HepG2 (cell line): ENCODE results near the gene HLCS. TPM values are rescaled to one million over a fixed set of nuclear protein-coding genes. Genes with fewer than 3 reads are reported as not detected.

Experiments
- BORCS8-MEF2B ChIP-seq: sonication (generic); formaldehyde crosslinking; IDR thresholded peaks from 2 replicates; pipeline ENCODE4 v1.8.0; 2022; ENCODE audit warnings: mild to moderate bottlenecking, missing genetic modification reagents
- DMAP1 ChIP-seq: IDR thresholded peaks from 2 replicates; pipeline ENCODE4 v1.6.1; 2016
- FUBP1 ChIP-seq: sonication (generic); formaldehyde crosslinking; IDR thresholded peaks from 2 replicates; pipeline ENCODE4 v1.5.1; 2020; ENCODE audit warnings: missing genetic modification reagents, mild to moderate bottlenecking, borderline replicate concordance
- GPN1 ChIP-seq: sonication (generic); formaldehyde crosslinking; IDR thresholded peaks from 2 replicates; pipeline ENCODE4 v1.5.1; 2020; ENCODE audit warnings: missing genetic modification reagents, borderline replicate concordance
- MTA1 ChIP-seq: sonication (generic); formaldehyde crosslinking; IDR thresholded peaks from 2 replicates; pipeline ENCODE4 v1.4.0; 2020; ENCODE audit warnings: missing genetic modification reagents, mild to moderate bottlenecking, borderline replicate concordance
- PHF21A ChIP-seq: sonication (generic); formaldehyde crosslinking; IDR thresholded peaks from 2 replicates; pipeline ENCODE4 v1.5.0; 2020; ENCODE audit warnings: mild to moderate bottlenecking, missing genetic modification reagents
- RBM39 ChIP-seq: fragments of 200-400 bp; formaldehyde crosslinking; IDR thresholded peaks from one replicate; pipeline ENCODE4 v1.6.1; 2018; ENCODE audit warnings: antibody characterized with exemption, mild to moderate bottlenecking, low read depth, low read length; ENCODE audit not compliant: poor library complexity, severe bottlenecking
- ZNF224 ChIP-seq: sonication (generic); formaldehyde crosslinking; IDR thresholded peaks from 2 replicates; pipeline ENCODE4 v1.5.0; 2020; ENCODE audit warnings: mild to moderate bottlenecking, missing genetic modification reagents
- ZNF331 ChIP-seq: sonication (generic); formaldehyde crosslinking; IDR thresholded peaks from 2 replicates; pipeline ENCODE4 v1.4.0; 2020; ENCODE audit warnings: missing genetic modification reagents
- ZNF614 ChIP-seq: IDR thresholded peaks from 2 replicates; pipeline ENCODE4 v1.6.1; 2018; ENCODE audit warnings: missing biosample characterization, missing genetic modification reagents, inconsistent platforms, borderline replicate concordance
- ZNF792 ChIP-seq: IDR thresholded peaks from 2 replicates; pipeline ENCODE4 v1.6.1; 2016
- polyA plus RNA-seq, 8 experiments: library from polyadenylated mRNA; depleted of rRNA in 3 of 8; stranded (reverse) in 7 of 8; unstranded in 1 of 8; fragments of >200 nt; fragmentation: Illumina TruSeq in 4 of 8; extraction: Trizol in 4 of 8; gene quantifications; 2 replicates each; pipeline versions ENCODE4 v1.2.1 to v1.2.3, GENCODE V29; 2011 to 2016; ENCODE audit warnings: low read depth in 4 of 8, missing spikeins in 1 of 8, mixed read lengths in 1 of 8; ENCODE audit not compliant: insufficient read depth in 1 of 8
- total RNA-seq, 5 experiments: library from RNA; depleted of rRNA; stranded (reverse); fragments of >200 nt; fragmentation: Illumina TruSeq; extraction: Trizol; gene quantifications; 2 replicates each; pipeline ENCODE4 v1.2.3, GENCODE V29; 2016; ENCODE audit warnings: low read depth in 1 of 5
- TF ChIP-seq, protein P1 (sequence below): sonication (generic); formaldehyde crosslinking; IDR thresholded peaks from 2 replicates; pipeline ENCODE4 v1.5.1; 2020; ENCODE audit warnings: mild to moderate bottlenecking, missing genetic modification reagents, borderline replicate concordance
- TF ChIP-seq, protein P2 (sequence below): IDR thresholded peaks from 2 replicates; pipeline ENCODE4 v1.6.1; 2016; ENCODE audit warnings: low read depth, missing genetic modification reagents, missing compliant biosample characterization
- TF ChIP-seq, protein P3 (sequence below): sonication (generic); formaldehyde crosslinking; IDR thresholded peaks from 2 replicates; pipeline ENCODE4 v1.8.0; 2023; ENCODE audit warnings: mild to moderate bottlenecking, missing genetic modification reagents

Gene HLCS
- total and polyA plus RNA-seq, 2 of the 13 experiments (the other 11 are each of a cell fraction or from before 2014, with no cell fraction given): 7.9 to 12.3 TPM

DNA sequence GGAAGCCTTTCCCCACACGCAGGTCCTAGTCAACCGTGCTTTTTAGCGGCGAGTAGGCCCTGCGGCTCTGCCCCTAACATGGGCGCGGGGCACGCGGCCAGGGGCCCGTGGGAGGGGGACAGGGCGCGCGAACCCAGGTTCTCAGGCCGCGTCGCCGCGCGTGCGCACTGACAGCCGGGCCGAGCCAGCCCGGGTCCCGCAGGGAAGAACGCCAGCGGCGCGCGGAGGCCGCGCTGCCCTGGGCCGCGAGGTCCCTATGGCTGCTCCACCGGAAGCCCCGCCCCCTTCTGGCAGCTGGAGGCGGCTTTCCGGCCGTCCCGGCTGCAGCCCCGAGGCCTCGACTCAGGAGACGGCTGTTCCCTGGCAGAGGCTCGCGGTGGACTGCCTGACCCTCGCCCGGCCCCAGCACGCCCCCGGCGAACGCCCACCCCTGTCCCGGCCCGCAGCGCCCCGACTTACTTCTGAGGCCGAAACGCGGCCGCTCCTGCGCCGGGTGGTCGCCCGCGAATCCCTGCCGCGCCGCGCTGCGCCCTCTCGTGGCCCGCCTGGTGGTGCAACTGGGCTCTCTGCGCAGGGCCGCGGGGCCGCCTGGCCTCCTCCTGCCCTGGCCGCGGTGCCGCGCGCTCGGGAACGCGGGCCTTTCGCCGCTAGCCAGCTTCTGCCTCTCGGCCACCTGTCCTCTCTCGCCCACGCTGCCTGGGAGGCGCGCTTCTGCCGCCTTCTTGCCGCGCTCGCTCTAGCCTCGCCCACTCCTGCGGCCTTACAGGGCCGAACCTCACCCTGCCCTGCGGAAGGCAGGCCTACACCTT, 23.4 kb upstream of the HLCS start (continued):
- TF ChIP-seq ZNF224 (CRISPR knock-in tag): no peak
- peak; percentile 82 for TF ChIP-seq BORCS8-MEF2B (CRISPR knock-in tag)
- TF ChIP-seq, protein P1, sequence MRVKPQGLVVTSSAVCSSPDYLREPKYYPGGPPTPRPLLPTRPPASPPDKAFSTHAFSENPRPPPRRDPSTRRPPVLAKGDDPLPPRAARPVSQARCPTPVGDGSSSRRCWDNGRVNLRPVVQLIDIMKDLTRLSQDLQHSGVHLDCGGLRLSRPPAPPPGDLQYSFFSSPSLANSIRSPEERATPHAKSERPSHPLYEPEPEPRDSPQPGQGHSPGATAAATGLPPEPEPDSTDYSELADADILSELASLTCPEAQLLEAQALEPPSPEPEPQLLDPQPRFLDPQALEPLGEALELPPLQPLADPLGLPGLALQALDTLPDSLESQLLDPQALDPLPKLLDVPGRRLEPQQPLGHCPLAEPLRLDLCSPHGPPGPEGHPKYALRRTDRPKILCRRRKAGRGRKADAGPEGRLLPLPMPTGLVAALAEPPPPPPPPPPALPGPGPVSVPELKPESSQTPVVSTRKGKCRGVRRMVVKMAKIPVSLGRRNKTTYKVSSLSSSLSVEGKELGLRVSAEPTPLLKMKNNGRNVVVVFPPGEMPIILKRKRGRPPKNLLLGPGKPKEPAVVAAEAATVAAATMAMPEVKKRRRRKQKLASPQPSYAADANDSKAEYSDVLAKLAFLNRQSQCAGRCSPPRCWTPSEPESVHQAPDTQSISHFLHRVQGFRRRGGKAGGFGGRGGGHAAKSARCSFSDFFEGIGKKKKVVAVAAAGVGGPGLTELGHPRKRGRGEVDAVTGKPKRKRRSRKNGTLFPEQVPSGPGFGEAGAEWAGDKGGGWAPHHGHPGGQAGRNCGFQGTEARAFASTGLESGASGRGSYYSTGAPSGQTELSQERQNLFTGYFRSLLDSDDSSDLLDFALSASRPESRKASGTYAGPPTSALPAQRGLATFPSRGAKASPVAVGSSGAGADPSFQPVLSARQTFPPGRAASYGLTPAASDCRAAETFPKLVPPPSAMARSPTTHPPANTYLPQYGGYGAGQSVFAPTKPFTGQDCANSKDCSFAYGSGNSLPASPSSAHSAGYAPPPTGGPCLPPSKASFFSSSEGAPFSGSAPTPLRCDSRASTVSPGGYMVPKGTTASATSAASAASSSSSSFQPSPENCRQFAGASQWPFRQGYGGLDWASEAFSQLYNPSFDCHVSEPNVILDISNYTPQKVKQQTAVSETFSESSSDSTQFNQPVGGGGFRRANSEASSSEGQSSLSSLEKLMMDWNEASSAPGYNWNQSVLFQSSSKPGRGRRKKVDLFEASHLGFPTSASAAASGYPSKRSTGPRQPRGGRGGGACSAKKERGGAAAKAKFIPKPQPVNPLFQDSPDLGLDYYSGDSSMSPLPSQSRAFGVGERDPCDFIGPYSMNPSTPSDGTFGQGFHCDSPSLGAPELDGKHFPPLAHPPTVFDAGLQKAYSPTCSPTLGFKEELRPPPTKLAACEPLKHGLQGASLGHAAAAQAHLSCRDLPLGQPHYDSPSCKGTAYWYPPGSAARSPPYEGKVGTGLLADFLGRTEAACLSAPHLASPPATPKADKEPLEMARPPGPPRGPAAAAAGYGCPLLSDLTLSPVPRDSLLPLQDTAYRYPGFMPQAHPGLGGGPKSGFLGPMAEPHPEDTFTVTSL: no peak; the same call in 1 of the 2 replicates
- peak; percentile 46 for TF ChIP-seq PHF21A (CRISPR knock-in tag)
- TF ChIP-seq DMAP1: peak; percentile 40; the same call in 1 of the 2 replicates
- peak; percentile 63 for TF ChIP-seq ZNF331 (CRISPR knock-in tag)
- TF ChIP-seq ZNF614 (CRISPR knock-in tag): peak; percentile 14; the same call in 1 of the 2 replicates
- TF ChIP-seq, protein P2, sequence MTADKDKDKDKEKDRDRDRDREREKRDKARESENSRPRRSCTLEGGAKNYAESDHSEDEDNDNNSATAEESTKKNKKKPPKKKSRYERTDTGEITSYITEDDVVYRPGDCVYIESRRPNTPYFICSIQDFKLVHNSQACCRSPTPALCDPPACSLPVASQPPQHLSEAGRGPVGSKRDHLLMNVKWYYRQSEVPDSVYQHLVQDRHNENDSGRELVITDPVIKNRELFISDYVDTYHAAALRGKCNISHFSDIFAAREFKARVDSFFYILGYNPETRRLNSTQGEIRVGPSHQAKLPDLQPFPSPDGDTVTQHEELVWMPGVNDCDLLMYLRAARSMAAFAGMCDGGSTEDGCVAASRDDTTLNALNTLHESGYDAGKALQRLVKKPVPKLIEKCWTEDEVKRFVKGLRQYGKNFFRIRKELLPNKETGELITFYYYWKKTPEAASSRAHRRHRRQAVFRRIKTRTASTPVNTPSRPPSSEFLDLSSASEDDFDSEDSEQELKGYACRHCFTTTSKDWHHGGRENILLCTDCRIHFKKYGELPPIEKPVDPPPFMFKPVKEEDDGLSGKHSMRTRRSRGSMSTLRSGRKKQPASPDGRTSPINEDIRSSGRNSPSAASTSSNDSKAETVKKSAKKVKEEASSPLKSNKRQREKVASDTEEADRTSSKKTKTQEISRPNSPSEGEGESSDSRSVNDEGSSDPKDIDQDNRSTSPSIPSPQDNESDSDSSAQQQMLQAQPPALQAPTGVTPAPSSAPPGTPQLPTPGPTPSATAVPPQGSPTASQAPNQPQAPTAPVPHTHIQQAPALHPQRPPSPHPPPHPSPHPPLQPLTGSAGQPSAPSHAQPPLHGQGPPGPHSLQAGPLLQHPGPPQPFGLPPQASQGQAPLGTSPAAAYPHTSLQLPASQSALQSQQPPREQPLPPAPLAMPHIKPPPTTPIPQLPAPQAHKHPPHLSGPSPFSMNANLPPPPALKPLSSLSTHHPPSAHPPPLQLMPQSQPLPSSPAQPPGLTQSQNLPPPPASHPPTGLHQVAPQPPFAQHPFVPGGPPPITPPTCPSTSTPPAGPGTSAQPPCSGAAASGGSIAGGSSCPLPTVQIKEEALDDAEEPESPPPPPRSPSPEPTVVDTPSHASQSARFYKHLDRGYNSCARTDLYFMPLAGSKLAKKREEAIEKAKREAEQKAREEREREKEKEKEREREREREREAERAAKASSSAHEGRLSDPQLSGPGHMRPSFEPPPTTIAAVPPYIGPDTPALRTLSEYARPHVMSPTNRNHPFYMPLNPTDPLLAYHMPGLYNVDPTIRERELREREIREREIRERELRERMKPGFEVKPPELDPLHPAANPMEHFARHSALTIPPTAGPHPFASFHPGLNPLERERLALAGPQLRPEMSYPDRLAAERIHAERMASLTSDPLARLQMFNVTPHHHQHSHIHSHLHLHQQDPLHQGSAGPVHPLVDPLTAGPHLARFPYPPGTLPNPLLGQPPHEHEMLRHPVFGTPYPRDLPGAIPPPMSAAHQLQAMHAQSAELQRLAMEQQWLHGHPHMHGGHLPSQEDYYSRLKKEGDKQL: peak; percentile 9; the same call in 1 of the 2 replicates
- TF ChIP-seq RBM39: no peak
- TF ChIP-seq MTA1 (CRISPR knock-in tag): 0 out of 2 replicates have a peak, but pooled peaks have one; percentile 19
- TF ChIP-seq GPN1 (CRISPR knock-in tag): peak; percentile 50; the same call in 1 of the 2 replicates
- no peak for TF ChIP-seq ZNF792 (CRISPR knock-in tag)
- TF ChIP-seq, protein P3, sequence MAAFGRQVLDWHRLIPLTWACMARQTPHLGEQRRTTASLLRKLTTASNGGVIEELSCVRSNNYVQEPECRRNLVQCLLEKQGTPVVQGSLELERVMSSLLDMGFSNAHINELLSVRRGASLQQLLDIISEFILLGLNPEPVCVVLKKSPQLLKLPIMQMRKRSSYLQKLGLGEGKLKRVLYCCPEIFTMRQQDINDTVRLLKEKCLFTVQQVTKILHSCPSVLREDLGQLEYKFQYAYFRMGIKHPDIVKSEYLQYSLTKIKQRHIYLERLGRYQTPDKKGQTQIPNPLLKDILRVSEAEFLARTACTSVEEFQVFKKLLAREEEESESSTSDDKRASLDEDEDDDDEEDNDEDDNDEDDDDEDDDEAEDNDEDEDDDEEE (CRISPR knock-in tag): peak; percentile 19; the same call in 1 of the 2 replicates
- no peak for TF ChIP-seq FUBP1 (CRISPR knock-in tag)
